Gastrocnemius medialis (tissue), 4 donors: ENCODE measurements around the gene MAFF.

Experiments used
- POLR2A ChIP-seq, 2 donors: fragments of 450-650 bp; IDR thresholded peaks; one replicate each; pipeline ENCODE4 v1.6.1; 2017; ENCODE audit warnings: antibody characterized with exemption in 2 of 2, mild to moderate bottlenecking in 2 of 2, moderate library complexity in 2 of 2
- TF ChIP-seq, protein P1 (sequence below), 5 experiments: fragments of 450-650 bp in 3 of 5; fragments of 200-600 bp in 2 of 5; sonication (generic) in 2 of 5; IDR thresholded peaks in 4 of 5; conservative IDR thresholded peaks in 1 of 5; 1 replicate in 4 of 5; 2 replicates in 1 of 5; pipeline ENCODE4 v1.5.1; 2016 to 2019; ENCODE audit warnings: antibody characterized with exemption in 5 of 5, mild to moderate bottlenecking in 3 of 5, moderate library complexity in 3 of 5

DNA sequence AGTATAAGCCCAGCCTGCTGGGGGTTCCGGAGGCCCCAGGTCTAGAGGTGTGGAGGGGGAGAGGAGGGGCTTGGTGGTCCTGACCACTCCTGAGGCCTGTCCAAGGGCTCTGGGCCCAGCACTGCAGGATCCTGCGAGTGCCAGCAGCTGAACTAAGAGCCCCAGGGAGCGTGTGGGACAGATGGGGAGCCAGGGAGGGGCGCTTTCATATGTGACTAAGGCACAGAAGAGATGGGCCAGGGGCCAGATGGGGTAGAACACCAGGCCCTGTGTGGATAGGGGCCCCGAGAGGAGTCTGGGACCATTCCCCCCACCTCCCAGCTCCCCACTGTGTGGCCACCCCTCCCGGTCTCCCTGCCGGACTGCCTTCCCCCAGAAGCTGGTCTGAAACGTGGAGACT lies 18.4 kb downstream of the MAFF start:
- TF ChIP-seq, protein P1, sequence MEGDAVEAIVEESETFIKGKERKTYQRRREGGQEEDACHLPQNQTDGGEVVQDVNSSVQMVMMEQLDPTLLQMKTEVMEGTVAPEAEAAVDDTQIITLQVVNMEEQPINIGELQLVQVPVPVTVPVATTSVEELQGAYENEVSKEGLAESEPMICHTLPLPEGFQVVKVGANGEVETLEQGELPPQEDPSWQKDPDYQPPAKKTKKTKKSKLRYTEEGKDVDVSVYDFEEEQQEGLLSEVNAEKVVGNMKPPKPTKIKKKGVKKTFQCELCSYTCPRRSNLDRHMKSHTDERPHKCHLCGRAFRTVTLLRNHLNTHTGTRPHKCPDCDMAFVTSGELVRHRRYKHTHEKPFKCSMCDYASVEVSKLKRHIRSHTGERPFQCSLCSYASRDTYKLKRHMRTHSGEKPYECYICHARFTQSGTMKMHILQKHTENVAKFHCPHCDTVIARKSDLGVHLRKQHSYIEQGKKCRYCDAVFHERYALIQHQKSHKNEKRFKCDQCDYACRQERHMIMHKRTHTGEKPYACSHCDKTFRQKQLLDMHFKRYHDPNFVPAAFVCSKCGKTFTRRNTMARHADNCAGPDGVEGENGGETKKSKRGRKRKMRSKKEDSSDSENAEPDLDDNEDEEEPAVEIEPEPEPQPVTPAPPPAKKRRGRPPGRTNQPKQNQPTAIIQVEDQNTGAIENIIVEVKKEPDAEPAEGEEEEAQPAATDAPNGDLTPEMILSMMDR (IDR thresholded peaks at IDR 0.05 in 4 of 5, conservative IDR thresholded peaks at IDR 0.05 in 1 of 5) = no peak
- TF ChIP-seq POLR2A (IDR thresholded peaks at IDR 0.05) = no peak
